IMR-90 (cell line): Measurements from ENCODE around the gene F12. TPM values are rescaled to one million over a fixed set of nuclear protein-coding genes. Genes with fewer than 3 reads are reported as not detected.

ENCODE experiments used
- ATAC-seq: fragments of 200-7000 bp; cut with Tn5 transposase; 2 replicates; pipeline ENCODE4 v1.9.1; 2020; ENCODE audit warnings: low read depth, mild to moderate bottlenecking, moderate library complexity
- BruUV-seq: library from RNA; stranded (reverse); fragments of 400-500 nt; replicated peaks from 2 replicates; lab custom pipeline; 2021; lab: Mats Ljungman, UMichigan
- CTCF ChIA-PET: fragments of 300-600 bp; formaldehyde crosslinking; extraction: SDS; loops from one replicate; lab custom pipeline; 2021; ENCODE audit warnings: antibody characterized with exemption; lab: Yijun Ruan, JAX
- POLR2A ChIA-PET: fragments of 300-600 bp; sonication (Branson Sonifier 250); formaldehyde crosslinking; loops from one replicate; lab custom pipeline; 2022; ENCODE audit warnings: antibody characterized with exemption; ENCODE audit not compliant: unreplicated experiment; lab: Charles Lee
- DNase-seq: peaks from one replicate; pipeline ENCODE4 v3.0.0; 2013
- H2AFZ ChIP-seq: replicated peaks from 2 replicates; pipeline ENCODE3; 2013; ENCODE audit warnings: low read length, mild to moderate bottlenecking; ENCODE audit not compliant: poor library complexity
- H2AK5ac ChIP-seq: 2 replicates; pipeline ENCODE4 v1.6.1; 2013; ENCODE audit warnings: low read depth, low read length, inconsistent platforms
- H2AK9ac ChIP-seq: replicated peaks from 2 replicates; pipeline ENCODE3; 2013; ENCODE audit warnings: mild to moderate bottlenecking, low read depth, low read length, moderate library complexity; ENCODE audit not compliant: poor library complexity
- H2BK120ac ChIP-seq: 2 replicates; pipeline ENCODE4 v1.6.1; 2013; ENCODE audit warnings: low read depth, low read length, inconsistent platforms
- H2BK15ac ChIP-seq: 3 replicates; pipeline ENCODE4 v1.6.1; 2013; ENCODE audit warnings: low read depth, low read length, inconsistent platforms
- H2BK20ac ChIP-seq: 2 replicates; pipeline ENCODE4 v1.6.1; 2013; ENCODE audit warnings: low read depth, mild to moderate bottlenecking, inconsistent platforms, low read length, moderate library complexity
- H2BK5ac ChIP-seq: 2 replicates; pipeline ENCODE4 v1.6.1; 2013; ENCODE audit warnings: mild to moderate bottlenecking, low read depth, low read length, inconsistent platforms; ENCODE audit not compliant: poor library complexity, severe bottlenecking
- H3K14ac ChIP-seq: replicated peaks from 2 replicates; pipeline ENCODE4 v1.6.1; 2013; ENCODE audit warnings: low read depth, low read length, inconsistent platforms
- H3K18ac ChIP-seq: 2 replicates; pipeline ENCODE4 v1.6.1; 2013; ENCODE audit warnings: low read depth, low read length, control low read depth
- H3K23ac ChIP-seq: 2 replicates; pipeline ENCODE4 v1.6.1; 2013; ENCODE audit warnings: low read depth, low read length, inconsistent platforms
- H3K27ac ChIP-seq: 2 replicates; pipeline ENCODE4 v1.5.1; 2013; ENCODE audit warnings: mild to moderate bottlenecking, control low read depth, low read length; ENCODE audit not compliant: insufficient read depth
- H3K27me3 ChIP-seq: 2 replicates; pipeline ENCODE4 v1.6.1; 2013; ENCODE audit warnings: low read length; ENCODE audit not compliant: control insufficient read depth, insufficient read depth
- H3K36me3 ChIP-seq: 2 replicates; pipeline ENCODE4 v1.6.1; 2013; ENCODE audit warnings: low read length, mixed read lengths; ENCODE audit not compliant: control insufficient read depth, insufficient read depth
- H3K4ac ChIP-seq: 2 replicates; pipeline ENCODE4 v1.6.1; 2013; ENCODE audit warnings: low read depth, low read length, inconsistent platforms
- H3K4me1 ChIP-seq: 2 replicates; pipeline ENCODE4 v1.6.1; 2013; ENCODE audit warnings: low read length, mixed read lengths; ENCODE audit not compliant: control insufficient read depth, insufficient read depth
- H3K4me2 ChIP-seq: 2 replicates; pipeline ENCODE4 v1.6.1; 2013; ENCODE audit warnings: low read depth, mild to moderate bottlenecking, control low read depth, low read length, moderate library complexity
- H3K4me3 ChIP-seq: 2 replicates; pipeline ENCODE4 v1.5.1; 2013; ENCODE audit warnings: low read depth, mild to moderate bottlenecking, control low read depth, low read length, moderate library complexity; ENCODE audit not compliant: insufficient read depth
- H3K56ac ChIP-seq: 2 replicates; pipeline ENCODE4 v1.6.1; 2013; ENCODE audit warnings: low read length, inconsistent platforms; ENCODE audit not compliant: insufficient read depth; ENCODE audit errors: extremely low read depth
- H3K79me1 ChIP-seq, 2 experiments: 2 replicates each; pipeline ENCODE4 v1.6.1; 2013; ENCODE audit warnings: low read length in 2 of 2, inconsistent platforms in 1 of 2, low read depth in 1 of 2
- H3K9ac ChIP-seq: 2 replicates; pipeline ENCODE4 v1.6.1; 2013; ENCODE audit warnings: low read depth, low read length, control low read depth
- H3K9me1 ChIP-seq: 2 replicates; pipeline ENCODE4 v1.6.1; 2013; ENCODE audit warnings: low read length, inconsistent platforms; ENCODE audit not compliant: insufficient read depth
- H3K9me3 ChIP-seq: 2 replicates; pipeline ENCODE4 v1.6.1; 2013; ENCODE audit warnings: low read length; ENCODE audit not compliant: control insufficient read depth, insufficient read depth
- H4K20me1 ChIP-seq: 2 replicates; pipeline ENCODE4 v1.6.1; 2013; ENCODE audit warnings: low read length, inconsistent platforms; ENCODE audit not compliant: insufficient read depth
- H4K5ac ChIP-seq: 2 replicates; pipeline ENCODE4 v1.6.1; 2013; ENCODE audit warnings: mild to moderate bottlenecking, low read depth, low read length, control low read depth
- H4K8ac ChIP-seq, 2 experiments: 2 replicates each; pipeline ENCODE4 v1.6.1; 2013; ENCODE audit warnings: low read depth in 2 of 2, low read length in 2 of 2, control low read depth in 1 of 2, inconsistent platforms in 1 of 2
- H4K91ac ChIP-seq: 2 replicates; pipeline ENCODE4 v1.6.1; 2013; ENCODE audit warnings: low read depth, low read length, inconsistent platforms; ENCODE audit not compliant: insufficient read depth
- BHLHE40 ChIP-seq: fragments of 150-350 bp; IDR thresholded peaks from 2 replicates; pipeline ENCODE4 v1.6.1; 2016; ENCODE audit warnings: mild to moderate bottlenecking, low read depth, low read length
- CEBPB ChIP-seq: IDR thresholded peaks from 2 replicates; pipeline ENCODE4 v1.6.1; 2012; ENCODE audit warnings: low read depth, low read length, improper control_type of control experiment
- CHD1 ChIP-seq: IDR thresholded peaks from 2 replicates; pipeline ENCODE4 v1.6.1; 2012; ENCODE audit warnings: low read depth, low read length, improper control_type of control experiment
- CTCF ChIP-seq: conservative IDR thresholded peaks from 2 replicates; pipeline ENCODE4 v1.5.1; 2012; ENCODE audit warnings: mild to moderate bottlenecking, low read depth, low read length, improper control_type of control experiment
- ELK1 ChIP-seq: fragments of 150-350 bp; IDR thresholded peaks from 2 replicates; pipeline ENCODE4 v1.6.1; 2016; ENCODE audit warnings: low read depth, mild to moderate bottlenecking, low read length, moderate library complexity, borderline replicate concordance
- FOS ChIP-seq: fragments of 150-350 bp; IDR thresholded peaks from 2 replicates; pipeline ENCODE4 v1.6.1; 2016; ENCODE audit warnings: low read depth, low read length
- MXI1 ChIP-seq: IDR thresholded peaks from 2 replicates; pipeline ENCODE4 v1.6.1; 2012; ENCODE audit warnings: low read depth, mild to moderate bottlenecking, low read length, moderate library complexity, borderline replicate concordance
- POLR2A ChIP-seq: IDR thresholded peaks from 2 replicates; pipeline ENCODE4 v1.6.1; 2012; ENCODE audit warnings: mild to moderate bottlenecking, low read depth, low read length
- SMC3 ChIP-seq: fragments of 150-350 bp; IDR thresholded peaks from 2 replicates; pipeline ENCODE4 v1.6.1; 2016; ENCODE audit warnings: low read depth, mild to moderate bottlenecking, antibody characterized with exemption, low read length, moderate library complexity
- USF2 ChIP-seq: fragments of 150-350 bp; IDR thresholded peaks from 2 replicates; pipeline ENCODE4 v1.6.1; 2017; ENCODE audit warnings: mild to moderate bottlenecking, antibody characterized with exemption, low read length, low read depth
- WGBS, 2 experiments: methylation state at CpG; one replicate each; pipeline versions ENCODE4 v1.1.5 to v1.1.7; 2013; ENCODE audit warnings: missing lambda C conversion rate in 2 of 2; ENCODE audit not compliant: insufficient read length in 1 of 2; ENCODE audit errors: extremely low coverage in 2 of 2; 5-methylcytosine and 5-hydroxymethylcytosine counted together
- dilution Hi-C: fragments of 300-500 bp; cut with HindIII; formaldehyde crosslinking; loops from one replicate; pipeline ENCODE4 v1.14.3; 2018; ENCODE audit warnings: low sequenced_read_pairs; ENCODE audit not compliant: unreplicated experiment
- in situ Hi-C: fragments of 300-500 bp; cut with MboI; formaldehyde crosslinking; loops from 3 replicates; pipeline ENCODE4 v1.14.3; 2019; ENCODE audit warnings: low sequenced_read_pairs, inconsistent platforms, mixed read lengths
- intact Hi-C: fragments of 100-400 bp; cut with micrococcal nuclease; formaldehyde crosslinking; loops from 2 replicates; pipeline ENCODE4 v1.10.0; 2022
- polyA plus RNA-seq, 3 experiments: library from polyadenylated mRNA; depleted of rRNA; stranded (reverse); fragments of >200 nt; gene quantifications; 2 replicates each; pipeline ENCODE4 v1.2.3, GENCODE V29; 2012; ENCODE audit warnings: low replicate concordance in 1 of 3
- total RNA-seq: library from RNA; depleted of rRNA; stranded (reverse); fragments of >200 nt; gene quantifications from 2 replicates; pipeline ENCODE4 v1.2.3, GENCODE V29; 2012

Gene F12
- total and polyA plus RNA-seq, 2 of the 4 experiments (the other 2 are of a cell fraction) = 0.36 to 1.2 TPM

- H3K56ac ChIP-seq = no peak overlapping the region
- no peak overlapping the region for H3K4ac ChIP-seq
- H3K14ac ChIP-seq = no peak overlapping the region
- H3K9me3 ChIP-seq = peaks cover 2% of the 10 kb centered on the region; the same call in 1 of the 2 replicates
- POLR2A ChIA-PET = no interaction called here
- no peak overlapping the region for H3K9ac ChIP-seq
- no peak overlapping the region for H2BK120ac ChIP-seq
- dilution Hi-C loops = no loop called here
- no peak overlapping the region for H3K4me2 ChIP-seq
- no peak overlapping the region for H3K4me3 ChIP-seq
- H3K27me3 ChIP-seq = peaks cover 26% of the 10 kb centered on the region
- no peak overlapping the region for H2AK5ac ChIP-seq
- H3K9me1 ChIP-seq = no peaks in the 10 kb centered on the region
- H4K91ac ChIP-seq = no peak overlapping the region
- no peak overlapping the region for H4K5ac ChIP-seq
- H2BK15ac ChIP-seq = no peak overlapping the region
- ATAC-seq (no peak), DNase-seq (no peak)
- in situ Hi-C loops = no loop called here
- TF ChIP-seq FOS (no peak), CTCF (no peak), CHD1 (no peak), BHLHE40 (no peak), ELK1 (no peak), POLR2A (no peak), SMC3 (no peak), MXI1 (no peak), USF2 (no peak), CEBPB (no peak)
- H3K18ac ChIP-seq = no peak overlapping the region
- H3K23ac ChIP-seq = no peak overlapping the region
- H3K27ac ChIP-seq = no peak overlapping the region
- WGBS, 2 experiments = 57% methylated on average over 3 of the region's 5 CpGs; no CpG with 5 or more reads in 1 of the 2 experiments
- no peak overlapping the region for H4K8ac ChIP-seq
- no peaks in the 10 kb centered on the region for H3K36me3 ChIP-seq
- CTCF ChIA-PET = interaction anchor here (0.5 to 1.5 kb wide), 2 partner anchors 12 to 145 kb away, joined by 3 to 6 read pairs; no protein-coding TSS in a partner anchor
- no peaks in the 10 kb centered on the region for H3K79me1 ChIP-seq
- H2AFZ ChIP-seq = no peak overlapping the region
- no peaks in the 10 kb centered on the region for H4K20me1 ChIP-seq
- no TSS peak for BruUV-seq
- H3K4me1 ChIP-seq = no peaks in the 10 kb centered on the region
- H2BK5ac ChIP-seq = no peak overlapping the region
- no peak overlapping the region for H2AK9ac ChIP-seq
- intact Hi-C loops = no loop called here
- H2BK20ac ChIP-seq = no peak overlapping the region
Observed at GRCh38 chr5:177358370-177358819, 51.0 kb downstream of the F12 start.
